Measurements from ENCODE around the gene GRAPL.
"Not testable (repeated sequence)": the region's sequence is repeated elsewhere in the genome, so short reads cannot be mapped to it uniquely, and the experiment has no call there.

The GRAPL gene

GRCh38 chr17:19188870-19189708 is 61.7 kb downstream of the GRAPL start:
- not testable (repeated sequence) for H3K4me3 ChIP-seq (ENCODE audit: low read depth, low read length)

- not testable (repeated sequence) for H3K4me3 ChIP-seq (ENCODE audit: low read depth, low read length)
Observed at GRCh38 chr17:19189781-19190405, 62.5 kb downstream of the GRAPL start.

GRCh38 chr17:19196382-19197204 is 69.2 kb downstream of the GRAPL start:
- H3K4me3 ChIP-seq (ENCODE audit: low read depth, low read length), result not testable (repeated sequence)

- H3K4me3 ChIP-seq (ENCODE audit: low read depth, low read length), result not testable (repeated sequence)
Observed at GRCh38 chr17:19202448-19202847, 75.1 kb downstream of the GRAPL start.

GRCh38 chr17:19203429-19203828 is 76.0 kb downstream of the GRAPL start:
- H3K4me3 ChIP-seq (ENCODE audit: low read depth, low read length), result not testable (repeated sequence)

All from iPS-11a (cell line).